Calu3 (cell line): ENCODE measurements around the gene RARA. TPM values are rescaled to one million over a fixed set of nuclear protein-coding genes. Genes with fewer than 3 reads are reported as not detected.

Source experiments
- BruUV-seq: library from RNA; stranded (reverse); fragments of 400-500 nt; replicated peaks from 2 replicates; lab custom pipeline; 2021; lab: Mats Ljungman, UMichigan
- CTCF ChIA-PET: fragments of 300-600 bp; sonication (Branson Sonifier 250); formaldehyde crosslinking; loops from one replicate; lab custom pipeline; 2022; ENCODE audit warnings: antibody characterized with exemption; lab: Charles Lee
- DNase-seq: peaks from one replicate; pipeline ENCODE4 v3.0.0; 2022
- H3K27ac Mint-ChIP-seq: one replicate; pipeline ENCODE4 v1.8.0; 2022; ENCODE audit warnings: mixed read lengths; ENCODE audit not compliant: unreplicated experiment
- H3K27me3 Mint-ChIP-seq: one replicate; pipeline ENCODE4 v1.8.0; 2022; ENCODE audit warnings: mixed read lengths; ENCODE audit not compliant: unreplicated experiment
- H3K36me3 Mint-ChIP-seq: one replicate; pipeline ENCODE4 v1.8.0; 2022; ENCODE audit warnings: mild to moderate bottlenecking, moderate library complexity, mixed read lengths; ENCODE audit not compliant: insufficient read depth, unreplicated experiment
- H3K4me1 Mint-ChIP-seq: one replicate; pipeline ENCODE4 v1.8.0; 2022; ENCODE audit warnings: mild to moderate bottlenecking, low read depth, mixed read lengths; ENCODE audit not compliant: unreplicated experiment
- H3K4me3 Mint-ChIP-seq: one replicate; pipeline ENCODE4 v1.8.0; 2022; ENCODE audit warnings: mild to moderate bottlenecking, low read depth, moderate library complexity, mixed read lengths; ENCODE audit not compliant: unreplicated experiment
- H3K9me3 Mint-ChIP-seq: one replicate; pipeline ENCODE4 v1.8.0; 2022; ENCODE audit warnings: low read depth, mixed read lengths; ENCODE audit not compliant: unreplicated experiment
- CTCF ChIP-seq: fragments of 200-600 bp; IDR thresholded peaks from one replicate; pipeline ENCODE4 v1.8.0; 2022; ENCODE audit warnings: antibody characterized with exemption; ENCODE audit not compliant: unreplicated experiment
- intact Hi-C: fragments of 100-400 bp; cut with micrococcal nuclease; formaldehyde crosslinking; loops from one replicate; pipeline ENCODE4 v1.10.0; 2022; ENCODE audit not compliant: unreplicated experiment
- total RNA-seq: library from RNA; stranded (reverse); gene quantifications from 2 replicates; pipeline ENCODE4 v1.2.3, GENCODE V29; 2022

The RARA gene
- total RNA-seq, 1 experiment from 2014 or later = 150 TPM

GRCh38 chr17:40284085-40284713 is 24.8 kb upstream of the RARA start:
- H3K27ac Mint-ChIP-seq = peak overlapping the region; percentile 90
- peak overlapping the region; percentile 50 for H3K4me3 Mint-ChIP-seq
- H3K27me3 Mint-ChIP-seq = no peaks in the 10 kb centered on the region
- peaks cover 82% of the 10 kb centered on the region for H3K4me1 Mint-ChIP-seq
- intact Hi-C loops = loop anchor here (5.0 to 10.0 kb wide), 8 partner anchors 67 to 649 kb away; partner anchors contain the start of genes ERBB2, GRB7, LRRC3C and MIEN1
- no peak for TF ChIP-seq CTCF
- DNase-seq = peak; percentile 100
- no peaks in the 10 kb centered on the region for H3K9me3 Mint-ChIP-seq
- peaks cover 95% of the 10 kb centered on the region for H3K36me3 Mint-ChIP-seq
- CTCF ChIA-PET = interaction anchor here (0.5 to 6.1 kb wide), 116 partner anchors 8 to 665 kb away, joined by 3 to 171 read pairs (median 5); partner anchors contain the start of genes CASC3, ERBB2, IGFBP4 and LRRC3C
- no TSS peak for BruUV-seq

GRCh38 chr17:40286473-40286872 is 22.5 kb upstream of the RARA start:
- no peak for DNase-seq
- H3K36me3 Mint-ChIP-seq = peaks cover 95% of the 10 kb centered on the region
- peaks cover 84% of the 10 kb centered on the region for H3K4me1 Mint-ChIP-seq
- no peaks in the 10 kb centered on the region for H3K27me3 Mint-ChIP-seq
- intact Hi-C loops = loop anchor here (10.0 kb wide), 4 partner anchors 362 to 652 kb away; partner anchors contain the start of genes GRB7, LRRC3C, MIEN1 and ORMDL3
- H3K9me3 Mint-ChIP-seq = no peaks in the 10 kb centered on the region
- no peak overlapping the region for H3K4me3 Mint-ChIP-seq
- H3K27ac Mint-ChIP-seq = peak overlapping the region; percentile 90
- TF ChIP-seq CTCF = no peak
- no TSS peak for BruUV-seq
- CTCF ChIA-PET = interaction anchor here (0.6 to 9.9 kb wide), 8 partner anchors 9 to 214 kb away, joined by 3 to 181 read pairs (median 22); partner anchors contain the start of genes RARA and WIPF2

DNA sequence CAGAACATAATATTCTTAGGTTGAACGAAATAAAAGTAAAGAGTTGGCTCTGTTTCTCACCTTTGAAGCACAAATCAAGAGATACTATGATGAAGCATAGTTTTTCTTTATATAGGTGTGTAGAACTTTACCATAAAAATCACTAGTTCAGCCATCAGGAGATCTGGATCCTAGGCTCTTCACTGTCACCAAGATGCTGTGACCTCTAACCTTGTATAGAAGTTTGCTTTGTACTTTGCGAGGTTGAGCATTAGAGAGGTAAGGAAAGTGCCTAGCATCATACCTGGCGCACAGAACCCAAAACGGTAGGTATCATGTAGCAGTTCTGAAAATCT is 21.9 kb upstream of the RARA start:
- peak overlapping the region; percentile 90 for H3K27ac Mint-ChIP-seq
- CTCF ChIA-PET = interaction anchor here (4.4 to 9.9 kb wide), 2 partner anchors 68 to 87 kb away, joined by 171 to 181 read pairs; partner anchors contain the start of gene WIPF2
- H3K27me3 Mint-ChIP-seq = no peaks in the 10 kb centered on the region
- no peak for DNase-seq
- H3K9me3 Mint-ChIP-seq = no peaks in the 10 kb centered on the region
- no peak for TF ChIP-seq CTCF
- H3K36me3 Mint-ChIP-seq = peaks cover 95% of the 10 kb centered on the region
- peak overlapping the region; percentile 83 for H3K4me3 Mint-ChIP-seq
- H3K4me1 Mint-ChIP-seq = peaks cover 77% of the 10 kb centered on the region
- no TSS peak for BruUV-seq
- intact Hi-C loops = loop anchor here (1.0 to 10.0 kb wide), 5 partner anchors 146 to 652 kb away; partner anchors contain the start of genes GRB7, LRRC3C, MIEN1 and ORMDL3

GRCh38 chr17:40287494-40288369 is 21.2 kb upstream of the RARA start, which contains the start of gene CDC6:
Gene CDC6, plus strand, starts transcription at chr17:40287879. Its CDS starts 1,542 bp downstream, at chr17:40289421.
- peaks cover 95% of the 10 kb centered on the region for H3K36me3 Mint-ChIP-seq
- H3K27ac Mint-ChIP-seq = peak within 1 kb of the TSS; percentile 90
- intact Hi-C loops = loop anchor here (1.0 to 10.0 kb wide), 6 partner anchors 146 to 653 kb away; partner anchors contain the start of genes GRB7, LRRC3C, MIEN1 and ORMDL3
- no peaks in the 10 kb centered on the region for H3K27me3 Mint-ChIP-seq
- peak within 1 kb of the TSS; percentile 83 for H3K4me3 Mint-ChIP-seq
- H3K4me1 Mint-ChIP-seq = peaks cover 71% of the 10 kb centered on the region
- TSS peak; percentile 26 for BruUV-seq
- peak; percentile 100 for DNase-seq
- H3K9me3 Mint-ChIP-seq = no peaks in the 10 kb centered on the region
- CTCF ChIA-PET = interaction anchor here (0.6 to 9.9 kb wide), 47 partner anchors 10 to 1046 kb away, joined by 3 to 181 read pairs (median 4); partner anchors contain the start of genes CASC3, MSL1, NR1D1 and TOP2A
- no peak for TF ChIP-seq CTCF
